RPMI7951 (cell line): ENCODE results near the gene MMRN1. TPM values are rescaled to one million over a fixed set of nuclear protein-coding genes. Genes with fewer than 3 reads are reported as not detected.

Experiments
- DNase-seq: peaks from one replicate; pipeline ENCODE4 v3.0.0-alpha.2; 2012; ENCODE audit warnings: low read depth
- total RNA-seq: library from RNA; depleted of rRNA; stranded (reverse); fragments of >200 nt; shearing (Covaris generic); gene quantifications from 2 replicates; pipeline ENCODE4 v1.2.3, GENCODE V29; 2014

The MMRN1 gene
- total RNA-seq, 1 experiment from 2014 or later: not detected

GRCh38 chr4:89906777-89907521 lies 12.3 kb downstream of the MMRN1 start:
- no peak for DNase-seq

DNA sequence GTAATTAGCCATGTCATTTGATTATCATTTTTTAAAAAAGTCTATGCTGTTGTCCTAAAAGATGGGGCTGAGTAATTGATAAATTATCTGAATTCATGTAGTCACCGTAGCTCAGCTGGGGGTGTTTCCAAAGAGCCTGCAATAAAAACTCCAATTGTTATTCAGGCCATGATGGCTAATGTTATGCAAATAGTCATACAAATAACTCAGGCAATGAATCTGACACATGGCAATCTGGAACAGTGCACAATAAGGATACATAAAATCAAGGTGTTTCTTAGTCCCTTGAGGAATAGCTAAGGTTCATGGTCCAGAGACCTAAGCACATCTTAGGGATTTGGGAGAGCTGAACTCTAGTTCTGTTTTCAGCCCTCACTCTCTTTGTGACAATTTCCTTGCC lies 15.2 kb downstream of the MMRN1 start:
- DNase-seq: no peak

DNA sequence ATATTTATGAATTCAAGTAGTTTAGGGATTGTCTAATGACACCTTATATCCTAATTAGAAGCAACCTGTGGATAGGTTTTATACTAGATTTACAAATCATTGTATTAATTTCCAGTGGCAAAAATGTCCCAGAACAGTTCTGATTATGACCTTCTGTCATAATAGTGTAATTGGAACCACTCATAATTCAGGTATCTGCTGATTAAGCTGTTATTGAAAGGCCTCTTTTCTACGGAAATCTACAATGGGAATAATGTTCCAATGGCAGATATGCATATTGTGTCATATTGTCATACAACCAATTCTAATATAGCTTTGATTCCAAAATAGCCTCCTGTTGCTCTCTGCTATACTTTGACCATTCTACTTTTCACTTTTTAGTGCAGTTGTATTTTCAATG lies 19.0 kb downstream of the MMRN1 start:
- DNase-seq: no peak

DNA sequence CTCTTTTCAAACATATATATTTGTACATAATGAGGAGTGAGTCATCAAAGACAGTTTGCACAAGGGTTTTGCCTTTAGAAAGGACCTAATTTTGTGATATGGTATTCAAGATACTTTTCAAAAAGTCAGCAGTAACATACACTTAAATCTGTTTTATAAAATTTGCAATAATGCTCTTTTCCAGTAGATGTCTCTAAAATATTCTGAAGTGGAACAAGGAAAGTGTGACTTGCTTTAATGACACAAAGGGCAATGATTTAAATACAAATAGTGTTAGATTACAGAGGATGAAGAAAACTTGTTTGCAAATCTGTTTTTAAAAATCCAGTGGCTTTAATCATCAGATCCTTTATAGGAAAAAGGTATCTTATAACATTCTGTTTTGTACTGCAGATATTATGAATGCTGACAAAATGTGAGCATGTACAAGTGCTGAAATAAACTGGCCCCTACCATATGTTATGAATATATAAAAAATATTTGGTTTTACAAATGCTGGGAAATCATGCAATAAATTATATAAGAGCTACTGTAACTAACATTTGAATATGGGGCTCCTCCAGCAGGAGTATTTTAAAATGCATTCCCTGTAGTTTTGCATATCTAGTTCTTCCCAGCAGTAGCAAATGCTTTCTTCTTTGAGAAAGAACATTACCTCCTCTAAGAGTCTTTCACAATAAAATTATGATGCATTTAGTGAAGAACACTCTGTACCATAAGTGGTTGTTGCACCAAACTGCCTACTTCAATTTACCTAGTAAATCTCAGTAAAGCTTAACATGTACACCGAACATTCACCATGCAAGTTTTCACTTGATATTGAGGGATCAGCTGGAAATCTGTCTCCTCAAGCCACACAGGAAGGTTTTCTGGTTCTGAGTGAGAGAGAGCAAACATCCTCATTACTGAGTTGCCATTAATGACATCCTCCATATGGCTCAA lies 20.2 kb downstream of the MMRN1 start:
- DNase-seq: no peak

- DNase-seq: no peak
These were observed 21.3 kb downstream of the MMRN1 start for GRCh38 chr4:89915937-89916336.

GRCh38 chr4:89922848-89923416 lies 28.3 kb downstream of the MMRN1 start:
- DNase-seq: no peak

DNA sequence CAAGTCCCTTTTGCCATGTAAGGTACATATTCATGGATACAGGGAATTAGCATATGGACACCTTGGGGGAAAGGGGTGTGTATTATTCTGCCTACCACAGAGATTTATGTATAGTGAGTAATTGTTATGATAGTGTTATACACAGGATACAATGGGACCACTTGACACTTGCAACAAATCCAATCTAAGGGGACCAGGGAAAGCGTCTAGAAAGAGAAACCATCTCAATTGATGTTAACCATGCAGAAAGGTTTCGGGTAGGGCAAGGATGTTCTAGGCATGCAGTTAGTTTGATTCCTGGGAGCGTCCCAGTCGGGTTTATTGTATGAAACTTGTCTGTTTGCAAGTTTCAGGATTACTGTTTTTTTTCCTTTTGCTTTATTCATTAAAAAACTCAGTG lies 34.2 kb downstream of the MMRN1 start:
- DNase-seq: no peak

GRCh38 chr4:89929425-89930159 lies 34.9 kb downstream of the MMRN1 start:
- no peak for DNase-seq

DNA sequence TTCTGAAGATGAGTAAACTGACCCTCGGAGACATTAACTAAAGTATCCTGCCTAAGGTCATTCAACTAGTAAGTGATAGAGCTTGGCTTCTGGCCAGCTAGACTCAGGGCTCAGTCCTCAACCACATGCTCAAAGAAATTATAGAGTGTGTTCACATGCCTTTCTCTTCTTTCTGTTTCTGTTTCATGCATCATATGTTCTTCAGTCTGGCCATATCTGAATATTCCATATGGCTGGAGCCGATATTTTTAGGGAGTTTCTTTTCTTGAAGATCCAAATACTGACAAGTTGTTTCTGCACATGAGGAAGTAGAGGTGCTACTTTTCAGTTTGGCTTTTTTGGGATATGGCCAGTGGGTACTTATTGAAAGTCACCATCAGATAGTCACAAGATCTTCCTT lies 44.9 kb downstream of the MMRN1 start:
- DNase-seq: no peak

DNA sequence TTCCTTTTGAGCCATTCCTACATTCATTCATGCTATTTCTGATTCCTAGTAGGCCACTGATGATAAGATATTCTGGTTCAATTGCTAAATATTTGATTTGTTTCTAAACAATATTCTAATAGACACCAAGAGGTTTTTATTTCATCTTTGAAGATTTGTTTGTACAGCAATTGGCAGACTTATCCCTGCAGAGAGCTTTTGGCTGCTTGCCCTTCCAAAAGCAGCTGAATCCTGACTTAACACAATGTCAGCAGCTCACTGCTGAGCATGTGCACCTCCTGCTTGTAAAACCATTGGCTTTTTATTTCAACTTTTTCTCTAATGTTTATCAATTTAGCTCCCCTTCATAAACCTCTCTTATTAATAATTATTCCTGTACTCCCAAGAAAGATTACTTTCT lies 45.3 kb downstream of the MMRN1 start:
- no peak for DNase-seq

- DNase-seq: no peak
These were observed 48.2 kb downstream of the MMRN1 start for GRCh38 chr4:89942811-89943210.

- no peak for DNase-seq
These were observed 55.2 kb downstream of the MMRN1 start for GRCh38 chr4:89949782-89950387.

GRCh38 chr4:89952458-89952857 lies 57.8 kb downstream of the MMRN1 start:
- DNase-seq: no peak

GRCh38 chr4:89954906-89955695 lies 60.4 kb downstream of the MMRN1 start:
- no peak for DNase-seq

GRCh38 chr4:89957046-89957926 lies 62.6 kb downstream of the MMRN1 start:
- DNase-seq: no peak

DNA sequence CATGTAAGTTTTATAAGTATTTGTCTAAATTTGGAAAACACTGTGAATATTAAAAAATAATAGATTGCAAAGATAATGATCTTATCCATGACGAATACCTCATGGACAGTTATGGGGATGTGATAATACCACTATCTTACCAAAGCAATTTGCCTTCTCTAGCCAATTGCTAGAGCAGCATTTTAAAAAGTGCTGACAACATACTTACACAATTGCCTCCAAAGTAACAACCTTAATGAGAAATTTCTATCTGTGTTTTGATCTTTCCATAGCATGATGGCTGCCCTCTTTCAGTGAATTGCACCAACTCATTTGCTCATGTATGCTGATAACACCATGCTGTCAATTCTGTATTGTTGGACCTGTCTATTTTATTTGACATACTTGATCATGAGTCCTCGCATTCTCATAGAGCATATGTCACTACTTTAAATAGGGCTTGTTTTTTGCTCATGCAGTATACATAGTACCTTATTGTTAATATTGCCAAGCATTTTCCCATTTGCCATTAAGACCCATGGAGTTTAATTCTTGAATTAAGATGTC lies 87.2 kb downstream of the MMRN1 start:
- no peak for DNase-seq

GRCh38 chr4:89988268-89988667 lies 93.6 kb downstream of the MMRN1 start:
- DNase-seq: no peak

GRCh38 chr4:89992744-89993143 lies 98.1 kb downstream of the MMRN1 start:
- no peak for DNase-seq

DNA sequence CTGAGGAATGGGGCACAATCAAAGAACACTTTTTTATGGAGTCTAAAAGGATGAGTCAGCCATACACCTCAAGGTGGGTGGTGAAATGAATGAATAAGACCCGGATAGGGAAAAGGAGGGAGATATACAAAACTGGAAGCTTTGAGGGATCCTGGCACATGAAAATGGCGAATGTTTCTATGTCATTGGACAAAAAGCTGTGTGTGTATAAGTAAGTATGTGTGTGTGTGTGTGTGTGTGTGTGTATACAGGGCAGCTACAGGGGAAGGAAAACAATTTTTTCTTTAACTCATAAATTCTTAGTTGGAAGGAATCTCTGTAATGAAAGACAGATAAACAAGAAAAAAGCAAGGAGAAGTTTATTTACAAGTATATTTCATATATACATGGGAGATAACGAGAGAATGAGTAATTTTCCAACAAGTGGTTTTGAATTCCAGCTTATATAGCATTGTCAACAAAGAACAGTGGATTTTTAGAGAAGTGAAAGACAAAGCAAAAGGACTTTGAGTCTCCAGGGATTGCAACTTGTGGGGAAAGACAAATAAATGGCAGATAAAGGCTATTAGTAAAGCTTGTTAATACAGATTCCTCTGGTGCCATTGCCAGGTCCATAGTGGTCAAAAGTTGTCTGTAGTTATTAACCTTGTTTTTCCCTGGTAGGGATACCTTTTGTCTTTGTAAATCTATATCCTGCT lies 99.7 kb downstream of the MMRN1 start:
- DNase-seq: no peak
